Psoas muscle (tissue), 8 donors: ENCODE results near the gene SLC39A12. TPM values are rescaled to one million over a fixed set of nuclear protein-coding genes. Genes with fewer than 3 reads are reported as not detected.

ENCODE experiments used
- ATAC-seq, 4 donors: fragments of 200-7000 bp; cut with Tn5 transposase; one replicate each; pipeline ENCODE4 v1.9.1; 2020; ENCODE audit warnings: moderate library complexity in 3 of 4, mild to moderate bottlenecking in 2 of 4
- DNase-seq, 2 donors: peaks; one replicate each; pipeline ENCODE4 v3.0.0-alpha.2; 2020
- H3K27ac ChIP-seq: fragments of 200-600 bp; one replicate; pipeline ENCODE4 v1.8.0; 2022
- H3K27me3 ChIP-seq, 3 donors: fragments of 200-600 bp in 1 of 3; one replicate each; pipeline versions ENCODE4 v1.6.1 to v1.8.0; 2013 to 2022; ENCODE audit warnings: low read length in 2 of 3, mild to moderate bottlenecking in 2 of 3, moderate library complexity in 1 of 3; ENCODE audit not compliant: insufficient read depth in 3 of 3
- H3K36me3 ChIP-seq, 2 donors: fragments of 200-600 bp in 1 of 2; one replicate each; pipeline versions ENCODE4 v1.6.1 to v1.8.0; 2013 to 2022; ENCODE audit warnings: low read depth in 1 of 2, mild to moderate bottlenecking in 1 of 2, moderate library complexity in 1 of 2; ENCODE audit not compliant: insufficient read depth in 1 of 2
- H3K4me1 ChIP-seq: fragments of 200-600 bp; one replicate; pipeline ENCODE4 v1.8.0; 2022
- H3K4me3 ChIP-seq: fragments of 200-600 bp; one replicate; pipeline ENCODE4 v1.8.0; 2022; ENCODE audit warnings: mild to moderate bottlenecking
- H3K9me3 ChIP-seq: fragments of 200-600 bp; one replicate; pipeline ENCODE4 v1.8.0; 2022
- CTCF ChIP-seq: fragments of 200-600 bp; IDR thresholded peaks from one replicate; pipeline ENCODE4 v1.8.0; 2022; ENCODE audit warnings: antibody characterized with exemption
- WGBS, 3 donors: extraction: QIAGEN DNeasy Blood & Tissue Kit; methylation state at CpG; one replicate each; pipeline versions ENCODE4 v1.1.6 to v1.1.7; 2013; 5-methylcytosine and 5-hydroxymethylcytosine counted together
- intact Hi-C, 2 donors: fragments of 100-400 bp; cut with DNase I; formaldehyde crosslinking; loops; one replicate each; pipeline versions ENCODE4 v1.11.0 to v1.14.2; 2022
- polyA plus RNA-seq, 3 donors: library from polyadenylated mRNA; stranded (reverse); fragments of 200-250 nt; gene quantifications; one replicate each; pipeline ENCODE4 v1.2.3, GENCODE V29; 2013
- total RNA-seq, 4 donors: library from RNA; stranded (reverse); fragmentation: NEBNext Ultra II Directional in 2 of 4; extraction: Animal tissue kit (Norgen Biotek cat#: 25700) in 2 of 4; gene quantifications; one replicate each; pipeline versions ENCODE4 v1.2.1 to v1.2.4, GENCODE V29; 2021 to 2023
- donor health status: healthy with polysubstance abuse.
- donor health status: DM: no; HTN: no; CAD: no; lungs with moderate emphysema.
- donor health status: Bipolar disorder and iron deficiency.
- donor health status: healthy.
- donor health status: DM: yes; HTN: yes; CAD: no.
- donor health status: DM: no; HTN: no; CAD: no.
- donor health status: DM: no; HTN: no; CAD: no.
- donor health status: DM: yes; HTN: yes; CAD: no.

SLC39A12 gene
- total and polyA plus RNA-seq, 7 donors, result 0.01 TPM; not detected in 6

GRCh38 chr10:18010050-18010449 lies 58.3 kb downstream of the SLC39A12 start:
- no peak for DNase-seq

GRCh38 chr10:18020523-18020922 lies 68.8 kb downstream of the SLC39A12 start:
- DNase-seq, result no peak
- 85 to 86% (median 85%) methylated on average over 1 of the region's 1 CpG for WGBS, 3 donors
- Histone ChIP-seq H3K4me3 (no peak overlapping the region), H3K36me3 (no peaks in the 10 kb centered on the region), H3K27me3 (no peaks in the 10 kb centered on the region), H3K4me1 (no peaks in the 10 kb centered on the region), H3K9me3 (no peaks in the 10 kb centered on the region), H3K27ac (no peak overlapping the region)
- TF ChIP-seq CTCF, result no peak
- intact Hi-C loops, result no loop called here
- ATAC-seq, result no peak

More at GRCh38 chr10:18010050-18010449, 58.3 kb downstream of the SLC39A12 start:
- no peak for TF ChIP-seq CTCF
- intact Hi-C loops, result no loop called here
- Histone ChIP-seq H3K27ac (no peak overlapping the region), H3K36me3 (no peaks in the 10 kb centered on the region), H3K27me3 (no peaks in the 10 kb centered on the region), H3K4me1 (no peaks in the 10 kb centered on the region), H3K9me3 (no peaks in the 10 kb centered on the region), H3K4me3 (no peak overlapping the region)
- ATAC-seq, result no peak
- WGBS, 3 donors, result 65 to 72% (median 69%) methylated on average over 2 of the region's 2 CpGs

DNA sequence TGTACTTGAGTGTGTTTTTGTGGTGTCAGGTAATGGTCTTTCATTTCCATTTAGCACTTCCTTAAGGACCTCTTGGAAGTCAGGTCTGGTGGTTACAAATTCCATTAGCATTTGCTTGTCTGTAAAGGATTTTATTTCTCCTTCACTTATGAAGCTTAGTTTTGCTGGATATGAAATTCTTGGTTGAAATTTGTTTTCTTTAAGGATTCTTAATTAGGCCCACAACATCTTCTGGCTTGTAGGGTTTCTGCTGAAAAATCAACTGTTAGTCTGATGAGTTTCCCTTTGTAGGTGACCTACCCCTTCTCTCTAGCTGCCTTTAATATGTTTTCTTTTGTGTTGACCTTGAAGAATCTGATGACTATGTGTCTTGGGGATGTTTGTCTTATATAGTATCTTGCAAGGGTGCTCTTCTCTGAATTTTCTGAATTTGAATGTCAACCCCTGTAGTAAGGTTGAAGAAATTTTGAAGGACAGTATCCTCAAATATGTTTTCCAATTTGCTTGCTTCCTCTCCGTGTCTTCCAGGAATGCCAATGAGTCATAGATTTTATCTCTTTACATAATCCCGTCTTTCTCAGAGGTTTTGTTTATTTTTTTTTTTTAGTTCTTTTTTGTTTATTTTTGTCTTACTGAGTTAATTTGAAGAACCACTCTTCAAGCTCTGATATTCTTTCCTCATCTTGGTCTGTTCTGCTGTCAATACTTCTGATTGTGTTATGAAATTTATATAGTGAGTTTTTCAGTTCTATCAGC lies 70.2 kb downstream of the SLC39A12 start:
- intact Hi-C loops, result no loop called here
- Histone ChIP-seq H3K27me3 (no peaks in the 10 kb centered on the region), H3K9me3 (no peaks in the 10 kb centered on the region), H3K4me1 (no peaks in the 10 kb centered on the region), H3K36me3 (no peaks in the 10 kb centered on the region), H3K27ac (no peak overlapping the region), H3K4me3 (no peak overlapping the region)
- DNase-seq, result no peak
- TF ChIP-seq CTCF, result no peak
- no peak for ATAC-seq
- WGBS, 3 donors, result 0 to 40% (median 0%) methylated on average over 2 of the region's 2 CpGs

DNA sequence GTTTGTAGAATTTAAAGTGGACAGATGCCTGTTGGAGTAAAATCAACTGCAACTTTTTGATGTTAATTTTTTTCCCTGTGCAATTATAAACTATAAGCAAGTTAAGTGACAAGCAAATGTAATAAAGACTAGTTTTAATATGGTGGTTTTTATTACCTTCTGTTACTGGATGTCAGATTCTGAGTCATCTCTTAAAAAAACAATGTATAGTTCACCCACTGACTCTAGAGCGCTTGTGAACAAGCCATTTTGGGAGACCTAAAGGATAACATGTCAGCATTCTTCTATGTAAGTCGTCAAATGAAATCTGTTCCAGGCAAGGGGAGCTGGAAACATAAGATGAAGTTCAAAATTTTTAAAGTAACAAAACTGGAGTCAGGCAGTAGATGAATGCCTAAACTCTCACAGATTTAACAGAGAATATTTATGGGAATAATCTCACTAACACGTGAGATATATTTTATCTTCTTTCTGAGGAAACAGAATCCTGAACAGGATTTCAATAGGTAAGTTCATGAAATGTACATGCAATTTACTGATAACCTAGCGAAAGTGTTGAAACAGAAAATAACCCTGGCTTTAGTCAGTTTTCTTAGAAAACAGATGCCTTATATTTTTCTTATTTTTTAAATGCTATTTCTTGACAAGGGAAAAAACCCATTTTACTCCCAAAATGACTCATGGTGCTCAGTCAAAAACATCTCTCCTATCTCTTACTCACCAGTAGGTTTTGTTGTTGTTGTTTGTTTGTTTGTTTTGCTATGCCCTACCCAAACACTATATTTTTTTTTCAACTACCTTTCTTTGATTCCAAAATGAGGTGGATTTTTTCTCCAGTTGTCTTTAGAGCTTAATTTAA lies 91.7 kb downstream of the SLC39A12 start:
- no peak for ATAC-seq
- Histone ChIP-seq H3K4me3 (no peak overlapping the region), H3K36me3 (no peaks in the 10 kb centered on the region), H3K27ac (no peak overlapping the region), H3K4me1 (no peaks in the 10 kb centered on the region), H3K27me3 (no peaks in the 10 kb centered on the region), H3K9me3 (no peaks in the 10 kb centered on the region)
- intact Hi-C loops, result no loop called here
- WGBS, 3 donors, result 48 to 54% (median 54%) methylated on average over 4 of the region's 4 CpGs
- DNase-seq, result no peak
- TF ChIP-seq CTCF, result no peak
